ENCODE measurements around the gene CDX1. TPM values are rescaled to one million over a fixed set of nuclear protein-coding genes. Genes with fewer than 3 reads are reported as not detected.

The CDX1 gene
- total RNA-seq, 2 experiments from 2014 or later, result not detected

- Mint-ChIP-seq H3K4me3 (peak overlapping the region; percentile 75), H3K36me3 (ENCODE audit: low read depth) (no peaks in the 10 kb centered on the region), H3K4me1 (ENCODE audit: low read depth) (peaks cover 56% of the 10 kb centered on the region), H3K27me3 (ENCODE audit: low read depth) (peaks cover 24% of the 10 kb centered on the region), H3K9me3 (ENCODE audit: insufficient read depth) (no peaks in the 10 kb centered on the region), H3K27ac (peak overlapping the region; percentile 66)
- ChIA-PET CTCF (interaction anchor here (0.7 to 4.9 kb wide), 6 partner anchors 7 to 143 kb away, joined by 3 to 23 read pairs (median 6); no protein-coding TSS in a partner anchor), POLR2A (no interaction called here)
- ATAC-seq, result no peak
- no peak for DNase-seq
Measured at GRCh38 chr5:150208187-150209098, 41.9 kb downstream of the CDX1 start.

- peak; percentile 74 for ATAC-seq
- peaks cover 29% of the 10 kb centered on the region for H3K27me3 Mint-ChIP-seq (ENCODE audit: low read depth)
- H3K36me3 Mint-ChIP-seq (ENCODE audit: low read depth), result no peaks in the 10 kb centered on the region
- no peaks in the 10 kb centered on the region for H3K9me3 Mint-ChIP-seq (ENCODE audit: insufficient read depth)
- peaks cover 62% of the 10 kb centered on the region for H3K4me1 Mint-ChIP-seq (ENCODE audit: low read depth)
- CTCF ChIA-PET, result interaction anchor here (1.3 to 4.9 kb wide), 2 partner anchors 9 to 47 kb away, joined by 6 to 23 read pairs; no protein-coding TSS in a partner anchor
- peak overlapping the region; percentile 75 for H3K4me3 Mint-ChIP-seq
- POLR2A ChIA-PET, result no interaction called here
- DNase-seq, result peak; percentile 78
- peak overlapping the region; percentile 66 for H3K27ac Mint-ChIP-seq
Measured at GRCh38 chr5:150209099-150209635, 42.6 kb downstream of the CDX1 start.

GRCh38 chr5:150210644-150211043 lies 44.1 kb downstream of the CDX1 start:
- Mint-ChIP-seq H3K9me3 (ENCODE audit: insufficient read depth) (no peaks in the 10 kb centered on the region), H3K4me3 (no peak overlapping the region), H3K27me3 (ENCODE audit: low read depth) (peaks cover 32% of the 10 kb centered on the region), H3K27ac (peak overlapping the region; percentile 2), H3K4me1 (ENCODE audit: low read depth) (peaks cover 59% of the 10 kb centered on the region), H3K36me3 (ENCODE audit: low read depth) (no peaks in the 10 kb centered on the region)
- CTCF ChIA-PET, result interaction anchor here (1.0 kb wide), 1 partner anchor 53 kb away, joined by 3 read pairs; no protein-coding TSS in a partner anchor
- DNase-seq (no peak), ATAC-seq (no peak)
- POLR2A ChIA-PET, result no interaction called here

DNA sequence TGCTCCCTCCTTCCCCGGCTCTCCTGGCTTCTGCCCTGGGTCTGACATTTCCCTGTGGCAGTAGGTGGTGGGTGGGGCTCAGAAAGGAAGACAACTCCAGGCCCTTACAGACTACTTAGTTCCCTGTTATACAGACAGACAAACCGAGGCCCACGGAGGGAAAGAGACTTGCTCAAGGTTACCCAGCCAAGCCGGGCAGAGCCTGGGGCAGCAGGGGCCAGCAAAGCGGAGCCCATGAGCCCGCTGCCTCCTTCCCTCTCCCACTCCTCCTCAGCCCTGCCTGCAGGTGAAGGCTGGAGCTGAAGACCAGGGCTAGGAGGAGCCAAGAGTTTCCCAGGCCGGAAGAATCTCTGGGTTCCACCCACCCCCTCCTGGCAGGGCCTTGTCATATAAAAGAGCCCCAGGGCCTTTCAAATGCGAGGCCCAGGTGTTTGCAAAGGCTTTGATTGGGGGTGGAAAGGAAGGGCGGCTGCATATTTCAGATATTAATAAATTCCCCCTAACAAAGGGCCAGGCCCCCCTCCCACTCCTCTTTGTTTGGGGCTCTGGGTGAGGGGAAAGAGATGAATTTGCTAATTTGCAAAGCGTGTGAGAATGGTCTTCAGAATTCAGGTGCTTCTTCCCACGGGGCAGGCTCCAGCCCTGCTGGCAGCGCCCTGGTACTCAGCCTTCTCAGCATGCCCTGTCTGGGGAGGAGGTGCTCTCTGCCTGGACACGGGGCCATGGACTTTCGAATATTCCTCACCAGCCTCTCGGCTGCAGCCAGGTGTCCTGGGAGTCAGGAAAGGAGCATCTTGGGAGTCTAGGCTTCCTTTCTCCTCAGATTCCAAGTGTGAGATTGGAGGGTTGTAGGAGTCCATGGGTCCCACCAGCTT lies 44.8 kb downstream of the CDX1 start:
- peaks cover 51% of the 10 kb centered on the region for H3K4me1 Mint-ChIP-seq (ENCODE audit: low read depth)
- DNase-seq, result no peak
- H3K9me3 Mint-ChIP-seq (ENCODE audit: insufficient read depth), result no peaks in the 10 kb centered on the region
- H3K27me3 Mint-ChIP-seq (ENCODE audit: low read depth), result peaks cover 35% of the 10 kb centered on the region
- ChIA-PET CTCF (interaction anchor here (1.0 kb wide), 1 partner anchor 54 kb away, joined by 3 read pairs; no protein-coding TSS in a partner anchor), POLR2A (no interaction called here)
- no peak for ATAC-seq
- H3K27ac Mint-ChIP-seq, result peak overlapping the region; percentile 2
- H3K36me3 Mint-ChIP-seq (ENCODE audit: low read depth), result no peaks in the 10 kb centered on the region
- no peak overlapping the region for H3K4me3 Mint-ChIP-seq

GRCh38 chr5:150213530-150213929 lies 47.0 kb downstream of the CDX1 start:
- no peak overlapping the region for H3K4me3 Mint-ChIP-seq
- no peak for DNase-seq
- peak overlapping the region; percentile 61 for H3K27ac Mint-ChIP-seq
- peaks cover 35% of the 10 kb centered on the region for H3K27me3 Mint-ChIP-seq (ENCODE audit: low read depth)
- no peaks in the 10 kb centered on the region for H3K9me3 Mint-ChIP-seq (ENCODE audit: insufficient read depth)
- no peak for ATAC-seq
- H3K36me3 Mint-ChIP-seq (ENCODE audit: low read depth), result no peaks in the 10 kb centered on the region
- peaks cover 36% of the 10 kb centered on the region for H3K4me1 Mint-ChIP-seq (ENCODE audit: low read depth)
- ChIA-PET CTCF (interaction anchor here (1.3 kb wide), 1 partner anchor 20 kb away, joined by 3 read pairs; no protein-coding TSS in a partner anchor), POLR2A (no interaction called here)

DNA sequence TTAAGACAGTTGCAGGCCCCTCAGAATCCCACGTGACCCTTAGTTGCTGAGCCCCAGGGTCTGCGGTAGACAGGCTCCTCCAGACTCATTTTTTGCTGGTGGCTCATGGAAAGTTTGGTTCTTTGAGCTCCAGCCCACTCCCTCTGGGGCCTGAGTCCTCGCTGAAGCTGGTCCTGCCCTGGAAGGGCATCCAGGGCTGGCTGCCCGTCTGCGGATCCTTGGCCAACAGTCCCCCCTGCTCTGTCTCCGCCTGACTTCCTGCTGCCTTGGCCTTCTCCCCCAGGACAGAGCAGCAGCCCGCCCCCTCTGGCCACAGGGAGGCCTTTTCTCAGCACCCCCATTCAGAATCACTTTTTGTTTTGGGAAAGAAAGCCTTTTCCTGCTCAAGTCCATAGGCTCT lies 47.7 kb downstream of the CDX1 start:
- CTCF ChIA-PET, result interaction anchor here (1.3 to 1.8 kb wide), 3 partner anchors 7 to 56 kb away, joined by 3 to 8 read pairs (median 4); no protein-coding TSS in a partner anchor
- POLR2A ChIA-PET, result no interaction called here
- H3K4me1 Mint-ChIP-seq (ENCODE audit: low read depth), result peaks cover 29% of the 10 kb centered on the region
- H3K36me3 Mint-ChIP-seq (ENCODE audit: low read depth), result no peaks in the 10 kb centered on the region
- ATAC-seq, result no peak
- H3K27ac Mint-ChIP-seq, result no peak overlapping the region
- peaks cover 35% of the 10 kb centered on the region for H3K27me3 Mint-ChIP-seq (ENCODE audit: low read depth)
- DNase-seq, result no peak
- no peaks in the 10 kb centered on the region for H3K9me3 Mint-ChIP-seq (ENCODE audit: insufficient read depth)
- H3K4me3 Mint-ChIP-seq, result no peak overlapping the region

- ChIA-PET POLR2A (interaction anchor here (0.8 kb wide), 1 partner anchor 51 kb away, joined by 3 read pairs; no protein-coding TSS in a partner anchor), CTCF (interaction anchor here (0.9 to 2.9 kb wide), 6 partner anchors 9 to 134 kb away, joined by 3 to 16 read pairs (median 6); no protein-coding TSS in a partner anchor)
- Mint-ChIP-seq H3K36me3 (ENCODE audit: low read depth) (no peaks in the 10 kb centered on the region), H3K9me3 (ENCODE audit: insufficient read depth) (no peaks in the 10 kb centered on the region), H3K4me3 (no peak overlapping the region), H3K27ac (no peak overlapping the region), H3K4me1 (ENCODE audit: low read depth) (peaks cover 10% of the 10 kb centered on the region), H3K27me3 (ENCODE audit: low read depth) (peaks cover 30% of the 10 kb centered on the region)
- DNase-seq (no peak), ATAC-seq (no peak)
Measured at GRCh38 chr5:150215979-150216944, 49.7 kb downstream of the CDX1 start.

GRCh38 chr5:150217038-150217437 lies 50.5 kb downstream of the CDX1 start:
- Mint-ChIP-seq H3K4me3 (no peak overlapping the region), H3K36me3 (ENCODE audit: low read depth) (no peaks in the 10 kb centered on the region), H3K9me3 (ENCODE audit: insufficient read depth) (no peaks in the 10 kb centered on the region), H3K27me3 (ENCODE audit: low read depth) (peaks cover 28% of the 10 kb centered on the region), H3K4me1 (ENCODE audit: low read depth) (peaks cover 10% of the 10 kb centered on the region), H3K27ac (no peak overlapping the region)
- POLR2A ChIA-PET, result interaction anchor here (1.3 kb wide), 1 partner anchor 55 kb away, joined by 3 read pairs; no protein-coding TSS in a partner anchor
- CTCF ChIA-PET, result interaction anchor here (1.4 to 2.9 kb wide), 6 partner anchors 8 to 134 kb away, joined by 4 to 16 read pairs (median 8); no protein-coding TSS in a partner anchor
- ATAC-seq, result no peak
- DNase-seq, result no peak

- H3K36me3 Mint-ChIP-seq (ENCODE audit: low read depth), result no peaks in the 10 kb centered on the region
- no peak overlapping the region for H3K4me3 Mint-ChIP-seq
- H3K9me3 Mint-ChIP-seq (ENCODE audit: insufficient read depth), result no peaks in the 10 kb centered on the region
- DNase-seq, result peak; percentile 91
- peak; percentile 96 for ATAC-seq
- peaks cover 25% of the 10 kb centered on the region for H3K27me3 Mint-ChIP-seq (ENCODE audit: low read depth)
- peaks cover 10% of the 10 kb centered on the region for H3K4me1 Mint-ChIP-seq (ENCODE audit: low read depth)
- H3K27ac Mint-ChIP-seq, result no peak overlapping the region
- CTCF ChIA-PET, result interaction anchor here (0.6 to 2.9 kb wide), 17 partner anchors 9 to 384 kb away, joined by 3 to 16 read pairs (median 5); partner anchors contain the start of gene TIGD6
- POLR2A ChIA-PET, result interaction anchor here (1.3 kb wide), 1 partner anchor 56 kb away, joined by 3 read pairs; no protein-coding TSS in a partner anchor
Measured at GRCh38 chr5:150217873-150218692, 51.5 kb downstream of the CDX1 start.

DNA sequence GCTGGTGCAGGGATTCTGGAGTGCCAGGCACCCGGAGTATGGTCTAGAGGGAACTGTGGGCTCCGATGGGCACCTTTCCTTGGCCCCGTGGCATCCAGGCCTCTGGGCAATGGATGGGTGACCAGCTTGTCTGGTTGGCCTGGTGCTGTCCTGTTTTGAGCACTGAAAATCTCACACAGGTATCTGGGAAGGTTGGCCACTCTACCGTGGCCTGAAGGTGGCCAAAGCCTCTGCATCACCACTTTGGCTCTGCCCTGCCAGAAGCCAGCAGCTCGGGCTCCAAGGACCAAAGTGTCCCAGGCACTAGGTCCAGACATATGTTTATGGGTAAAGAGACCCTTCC lies 52.1 kb downstream of the CDX1 start:
- Mint-ChIP-seq H3K9me3 (ENCODE audit: insufficient read depth) (no peaks in the 10 kb centered on the region), H3K27ac (no peak overlapping the region), H3K4me3 (no peak overlapping the region), H3K4me1 (ENCODE audit: low read depth) (peaks cover 8% of the 10 kb centered on the region), H3K27me3 (ENCODE audit: low read depth) (peaks cover 23% of the 10 kb centered on the region), H3K36me3 (ENCODE audit: low read depth) (no peaks in the 10 kb centered on the region)
- POLR2A ChIA-PET, result no interaction called here
- DNase-seq (no peak), ATAC-seq (no peak)
- CTCF ChIA-PET, result interaction anchor here (0.6 to 2.9 kb wide), 17 partner anchors 9 to 219 kb away, joined by 3 to 16 read pairs (median 5); partner anchors contain the start of gene TIGD6

Measured in activated CD8-positive, alpha-beta T cell treated with anti-CD3 and anti-CD28 coated beads, Interleukin-2, amount 10 ng/mL, durations not matched to agents 7 days and 5 days (primary cell).